HG02759 (cell line): Measurements from ENCODE around the gene RGS19.
"Not testable (repeated sequence)": the region's sequence is repeated elsewhere in the genome, so short reads cannot be mapped to it uniquely, and the experiment has no call there.

ENCODE experiments used
- ATAC-seq: cut with Tn5 transposase; IDR thresholded peaks from one replicate; pipeline ENCODE4 v1.9.1; 2021; ENCODE audit warnings: mild to moderate bottlenecking, moderate library complexity; ENCODE audit not compliant: unreplicated experiment

RGS19 gene

DNA sequence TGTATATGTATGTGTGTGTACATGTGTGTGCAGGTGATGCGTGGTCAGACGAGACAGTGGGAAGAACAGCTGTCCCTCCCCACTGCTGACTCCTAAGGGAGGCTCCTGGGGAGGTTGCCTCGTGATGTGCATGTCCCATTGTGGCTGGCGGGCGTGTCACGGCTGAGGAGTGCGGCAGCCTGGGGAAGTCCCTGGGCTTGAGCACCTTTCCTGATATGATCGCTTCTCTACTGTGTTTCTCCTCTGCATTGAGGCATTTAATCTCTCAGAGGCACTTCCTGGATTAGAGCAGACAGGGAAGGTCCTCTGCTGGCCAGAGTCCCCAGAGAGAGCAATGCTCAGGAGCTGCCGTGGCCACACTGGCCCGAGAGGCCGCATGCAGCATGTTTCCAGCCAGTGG is 16.6 kb upstream of the RGS19 start:
- no peak for ATAC-seq

DNA sequence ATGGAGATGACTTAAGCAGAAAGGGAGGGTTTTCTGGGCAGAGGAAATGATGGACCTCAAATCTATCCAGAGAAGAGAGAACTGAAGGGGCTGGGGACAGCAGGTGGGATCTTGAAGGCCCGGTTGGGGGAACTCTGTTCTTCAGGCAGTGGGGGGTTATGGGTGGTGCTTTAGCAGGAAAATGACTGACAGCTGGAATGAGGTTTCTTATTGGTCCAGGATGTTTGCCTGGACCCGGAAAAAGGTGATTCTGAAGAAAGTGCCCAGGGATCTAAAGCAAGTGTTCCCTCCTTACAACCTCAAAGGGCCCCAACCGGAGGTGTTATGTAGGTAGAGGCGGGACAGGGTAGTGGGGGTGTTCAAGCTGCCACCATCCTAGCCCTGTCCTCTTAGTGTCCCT is 16.1 kb upstream of the RGS19 start:
- no peak for ATAC-seq

DNA sequence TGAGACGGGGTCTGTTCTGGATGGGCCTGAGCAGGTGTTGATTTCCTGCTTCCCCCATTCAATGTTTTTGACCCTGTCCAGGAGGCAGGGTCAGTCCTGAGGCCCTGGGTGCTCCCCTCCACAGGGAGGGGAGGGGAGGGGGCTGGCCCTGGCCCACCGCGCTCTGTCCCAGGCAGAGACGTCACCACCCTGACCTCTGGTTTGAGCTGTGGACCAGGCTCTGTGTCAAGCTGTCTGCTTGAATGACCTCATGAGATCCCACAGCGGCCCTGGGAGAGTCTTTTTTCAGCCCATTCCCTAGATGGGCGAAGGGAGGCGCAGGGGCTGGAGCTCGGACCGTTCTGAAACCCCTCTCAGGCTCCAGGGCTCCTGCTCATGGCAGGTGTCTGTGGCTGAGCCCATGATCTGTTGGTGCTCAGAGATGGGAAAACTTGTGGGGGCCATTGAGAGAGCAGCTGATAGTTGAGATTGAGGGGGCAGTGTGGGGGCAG is 13.7 kb upstream of the RGS19 start:
- no peak for ATAC-seq

DNA sequence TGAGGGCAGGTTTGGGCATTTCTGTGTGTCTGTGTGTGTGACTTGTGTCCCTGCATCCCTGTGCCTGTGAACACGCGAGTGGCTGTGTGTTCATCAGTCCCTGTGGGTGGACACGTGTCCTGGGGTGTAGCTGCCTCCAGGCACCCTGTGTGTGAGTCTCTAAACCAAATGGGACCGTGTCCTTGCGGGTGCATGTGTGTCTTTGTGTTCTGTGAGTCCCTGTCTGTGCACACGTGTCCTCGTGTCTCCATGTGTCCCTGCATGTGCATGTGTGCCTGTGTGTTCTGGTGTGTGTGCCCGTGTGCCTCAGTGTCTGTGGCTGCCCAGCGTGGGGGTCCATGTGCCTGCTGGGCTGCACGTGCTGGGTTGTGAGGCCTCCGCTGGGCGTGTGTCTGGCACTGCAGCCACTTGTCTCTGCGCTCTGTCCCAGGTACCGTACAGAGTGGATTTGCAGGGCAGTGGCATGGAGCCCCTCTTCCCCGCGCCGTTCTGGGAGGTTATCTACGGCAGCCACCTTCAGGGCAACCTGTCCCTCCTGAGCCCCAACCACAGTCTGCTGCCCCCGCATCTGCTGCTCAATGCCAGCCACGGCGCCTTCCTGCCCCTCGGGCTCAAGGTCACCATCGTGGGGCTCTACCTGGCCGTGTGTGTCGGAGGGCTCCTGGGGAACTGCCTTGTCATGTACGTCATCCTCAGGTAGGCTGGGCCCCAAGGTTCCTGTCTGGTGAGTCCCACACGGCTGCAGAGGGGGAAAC is 13.1 kb upstream of the RGS19 start:
- ATAC-seq, result no peak

DNA sequence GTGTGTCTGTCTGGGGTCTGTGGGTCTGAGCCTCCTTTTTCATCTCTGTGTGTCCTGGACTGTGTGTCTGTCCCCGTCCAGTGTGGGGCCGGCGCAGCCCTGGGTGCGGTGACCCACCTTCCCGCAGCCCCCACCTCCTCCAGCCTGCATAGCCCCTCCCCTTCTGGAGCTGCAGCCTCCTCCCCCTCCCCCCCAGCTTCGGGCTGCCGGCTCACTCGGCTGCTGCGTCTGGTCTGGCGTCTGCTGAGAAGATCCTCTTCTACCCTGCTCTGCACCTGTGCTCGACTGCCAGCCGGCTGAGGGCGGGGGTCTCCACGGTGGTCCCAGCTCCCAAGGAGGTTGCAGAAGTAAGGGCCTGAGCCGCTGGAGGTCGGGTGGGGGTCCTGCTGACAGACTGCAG is 12.5 kb upstream of the RGS19 start:
- no peak for ATAC-seq

DNA sequence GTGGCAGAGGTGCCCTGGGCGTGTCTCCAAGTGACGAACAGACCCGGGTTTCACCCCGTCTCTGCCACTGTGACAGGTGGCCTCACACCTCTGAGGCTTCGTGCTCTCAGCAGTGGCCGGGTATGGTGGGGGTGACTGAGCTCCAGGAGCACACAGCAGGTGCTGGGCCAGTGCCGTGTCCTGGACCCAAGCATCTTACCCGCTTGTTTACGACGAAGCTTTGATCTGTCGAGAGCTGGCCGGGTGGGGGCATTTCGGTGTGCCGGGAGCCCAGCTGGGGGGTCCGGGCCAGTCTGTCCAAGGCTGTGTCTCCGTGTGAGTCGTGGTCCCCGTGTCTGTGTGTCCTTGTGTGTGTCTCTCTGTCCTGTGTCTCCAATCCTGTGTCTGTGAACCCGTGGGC is 12.0 kb upstream of the RGS19 start:
- ATAC-seq, result no peak

DNA sequence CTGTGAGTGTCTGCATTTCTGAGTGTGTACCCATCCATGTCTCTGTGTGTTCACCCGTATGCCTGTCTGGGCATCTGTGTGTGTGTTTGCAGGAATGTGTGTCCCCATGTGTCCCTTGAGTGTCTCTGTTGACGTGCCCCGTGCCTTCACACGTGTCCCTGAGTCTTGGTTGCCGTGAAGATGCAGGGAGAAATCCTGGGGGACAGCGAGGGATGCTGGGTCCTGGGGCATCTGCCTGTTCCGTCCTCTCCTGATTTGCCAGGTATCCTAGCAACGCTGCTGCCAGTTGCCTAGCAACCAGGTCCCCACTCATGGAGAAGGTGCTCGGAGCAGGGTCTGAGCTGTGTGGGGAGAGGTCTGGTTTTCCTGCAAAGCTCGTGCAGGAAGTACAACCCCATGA is 10.8 kb upstream of the RGS19 start:
- ATAC-seq, result no peak

DNA sequence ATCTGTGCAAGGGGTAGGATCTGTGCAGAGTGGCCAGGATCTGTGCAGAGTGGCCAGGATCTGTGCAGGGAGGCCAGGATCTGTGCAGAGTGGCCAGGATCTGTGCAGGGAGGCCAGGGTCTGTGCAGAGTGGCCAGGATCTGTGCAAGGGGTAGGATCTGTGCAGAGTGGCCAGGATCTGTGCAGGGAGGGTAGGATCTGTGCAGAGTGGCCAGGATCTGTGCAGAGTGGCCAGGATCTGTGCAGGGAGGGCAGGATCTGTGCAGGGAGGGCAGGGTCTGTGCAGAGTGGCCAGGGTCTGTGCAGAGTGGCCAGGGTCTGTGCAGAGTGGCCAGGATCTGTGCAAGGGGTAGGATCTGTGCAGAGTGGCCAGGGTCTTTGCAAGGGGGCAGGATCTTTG is 9.3 kb upstream of the RGS19 start:
- ATAC-seq, result not testable (repeated sequence)

DNA sequence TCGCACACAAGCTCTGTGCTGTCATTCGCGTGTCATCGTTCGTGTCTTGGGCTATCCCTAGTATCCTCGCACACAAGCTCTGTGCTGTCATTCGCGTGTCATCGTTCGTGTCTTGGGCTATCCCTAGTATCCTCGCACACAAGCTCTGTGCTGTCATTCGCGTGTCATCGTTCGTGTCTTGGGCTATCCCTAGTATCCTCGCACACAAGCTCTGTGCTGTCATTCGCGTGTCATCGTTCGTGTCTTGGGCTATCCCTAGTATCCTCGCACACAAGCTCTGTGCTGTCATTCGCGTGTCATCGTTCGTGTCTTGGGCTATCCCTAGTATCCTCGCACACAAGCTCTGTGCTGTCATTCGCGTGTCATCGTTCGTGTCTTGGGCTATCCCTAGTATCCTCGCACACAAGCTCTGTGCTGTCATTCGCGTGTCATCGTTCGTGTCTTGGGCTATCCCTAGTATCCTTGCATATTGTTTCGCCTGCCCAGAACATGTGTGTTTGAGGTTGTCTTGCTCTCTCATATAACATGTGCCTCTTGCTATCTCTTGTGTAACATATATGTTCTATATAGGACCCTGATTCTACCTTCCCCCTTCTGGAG is 8.0 kb upstream of the RGS19 start:
- ATAC-seq, result not testable (repeated sequence)

DNA sequence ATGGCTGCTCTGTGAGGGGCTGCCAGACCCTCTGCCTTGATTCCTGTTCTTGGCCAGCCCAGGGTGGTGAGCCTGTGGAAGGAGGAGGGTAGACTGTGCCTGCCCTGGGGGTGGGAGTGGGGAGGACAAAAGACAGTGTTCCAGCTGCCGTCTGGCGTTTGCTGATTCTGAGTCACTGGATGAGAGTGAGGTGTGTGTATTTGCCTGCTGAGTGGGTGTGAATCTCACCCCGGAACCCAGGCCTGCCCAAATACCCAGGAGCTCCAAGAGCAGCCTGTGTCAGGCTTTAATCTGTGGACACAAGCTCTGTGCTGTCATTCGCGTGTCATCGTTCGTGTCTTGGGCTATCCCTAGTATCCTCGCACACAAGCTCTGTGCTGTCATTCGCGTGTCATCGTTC is 7.5 kb upstream of the RGS19 start:
- no peak for ATAC-seq

DNA sequence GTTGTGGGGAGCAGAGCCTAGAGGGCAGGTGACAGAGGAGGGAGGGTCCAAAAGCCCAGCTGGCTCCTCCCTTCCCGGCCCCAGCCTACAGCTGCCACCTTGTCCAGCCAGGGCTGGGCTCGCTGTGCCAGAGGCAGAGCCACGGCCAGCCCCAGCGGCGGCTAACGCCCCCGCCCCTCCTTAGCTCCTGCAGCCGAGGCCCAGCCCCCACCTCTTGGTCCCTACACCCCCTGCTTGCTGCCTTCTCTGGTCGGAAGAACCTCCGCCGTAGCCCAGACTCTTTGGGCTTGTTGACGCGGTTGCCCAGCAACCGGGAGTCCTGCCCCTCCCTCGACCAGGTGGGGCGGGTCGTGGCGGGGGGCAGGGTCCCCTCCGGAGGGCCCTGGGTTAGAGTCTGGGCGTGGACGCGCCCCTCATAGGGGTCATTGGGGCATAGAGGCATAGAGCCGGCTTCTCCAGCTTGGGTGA is 5.4 kb upstream of the RGS19 start:
- no peak for ATAC-seq

DNA sequence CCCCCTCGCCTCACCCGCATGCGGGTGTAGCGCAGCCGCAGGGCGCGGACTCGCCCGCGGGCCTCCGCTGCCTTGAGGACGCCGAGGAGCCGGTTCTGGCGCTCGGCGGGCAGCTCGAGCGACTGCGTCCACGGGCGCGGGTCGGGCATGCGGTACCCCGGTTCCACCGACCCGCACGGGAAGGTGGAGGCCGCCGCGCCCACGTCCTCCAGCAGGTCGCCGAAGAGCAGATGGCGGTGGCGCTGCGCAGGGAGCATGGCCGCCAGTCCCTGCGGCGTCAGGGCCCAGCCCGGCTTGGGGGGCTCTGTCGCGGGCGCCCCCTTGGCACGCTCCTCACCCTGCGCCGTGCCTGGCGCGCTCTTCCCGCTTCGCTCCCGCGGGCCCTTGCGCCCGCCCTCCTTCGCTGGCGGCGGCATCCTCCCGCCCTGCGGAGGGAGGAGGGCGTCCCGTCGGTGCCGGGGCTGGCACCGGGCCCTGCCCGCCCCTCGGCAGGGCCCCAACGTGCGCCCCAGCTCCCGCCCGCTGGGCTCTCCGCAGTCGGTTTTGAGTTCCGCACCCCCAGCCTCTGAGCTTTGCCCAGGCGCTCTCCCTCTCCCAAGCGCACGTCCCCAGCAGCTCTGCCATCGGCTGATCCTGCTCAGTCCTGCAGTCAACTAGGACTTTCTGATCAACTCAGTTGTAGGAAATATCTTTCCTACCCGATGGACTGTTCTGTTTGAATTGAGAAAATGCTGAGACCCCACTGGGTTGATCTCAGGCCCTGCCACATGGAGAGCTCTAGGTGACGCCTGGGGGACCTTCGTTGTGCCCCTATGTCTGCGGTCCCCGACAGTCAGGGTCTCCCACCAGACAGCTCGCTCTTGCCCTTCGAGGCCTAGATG is 4.7 kb upstream of the RGS19 start, which contains the start of gene LKAAEAR1:
TSS of gene LKAAEAR1 (minus strand) at position 595 of the 881 bp plus-strand sequence. CDS start at position 416, 179 bp downstream.
- no peak for ATAC-seq

DNA sequence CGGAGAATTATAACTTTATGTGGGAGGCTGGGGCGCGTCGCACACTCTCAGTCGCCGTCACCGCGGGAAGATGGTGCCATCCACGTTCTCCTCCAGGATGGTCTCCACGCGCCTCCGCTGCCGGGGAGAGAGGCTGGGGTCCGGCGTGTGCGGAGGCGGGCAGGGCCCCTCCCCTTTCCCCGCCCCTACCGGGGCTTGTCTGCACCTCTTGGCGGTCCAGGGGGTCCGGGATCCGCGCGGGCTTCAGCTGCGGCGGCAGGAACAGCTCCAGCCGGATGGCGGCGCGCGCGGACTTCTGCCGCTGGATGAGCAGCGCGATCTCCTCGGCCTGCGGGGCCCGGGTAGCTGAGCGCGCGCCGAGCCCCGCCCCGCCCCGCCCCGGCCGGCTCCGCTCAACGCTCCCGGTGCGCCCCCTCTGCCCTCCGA is 4.1 kb upstream of the RGS19 start:
- ATAC-seq, result no peak

DNA sequence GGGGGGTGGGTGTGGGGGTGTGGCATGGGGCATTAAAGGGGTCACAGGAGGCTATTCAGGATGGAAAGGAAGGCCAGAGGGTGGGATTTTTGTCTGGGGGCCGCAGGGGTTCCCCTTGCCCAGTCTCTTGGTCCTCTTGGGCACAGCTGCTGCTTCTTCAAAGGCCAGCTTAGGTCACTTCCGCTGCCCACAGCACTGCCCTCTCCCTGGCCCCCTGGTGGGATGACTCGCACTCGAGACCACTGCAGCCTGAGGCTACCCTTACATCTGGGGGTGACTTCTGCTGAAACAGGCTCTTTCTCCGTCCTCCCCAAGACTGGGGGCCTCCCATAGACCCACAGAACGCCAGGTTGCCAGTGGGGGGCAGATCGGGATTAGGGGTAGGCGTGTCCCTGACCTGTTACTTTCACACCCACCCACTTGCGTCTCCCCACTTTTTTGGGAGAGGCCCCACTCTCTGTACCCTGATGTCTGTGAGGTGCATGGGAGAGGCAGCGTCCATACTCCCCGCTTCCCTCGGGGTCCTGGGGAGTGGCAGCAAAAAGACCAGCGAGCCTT is 3.6 kb upstream of the RGS19 start:
- no peak for ATAC-seq

DNA sequence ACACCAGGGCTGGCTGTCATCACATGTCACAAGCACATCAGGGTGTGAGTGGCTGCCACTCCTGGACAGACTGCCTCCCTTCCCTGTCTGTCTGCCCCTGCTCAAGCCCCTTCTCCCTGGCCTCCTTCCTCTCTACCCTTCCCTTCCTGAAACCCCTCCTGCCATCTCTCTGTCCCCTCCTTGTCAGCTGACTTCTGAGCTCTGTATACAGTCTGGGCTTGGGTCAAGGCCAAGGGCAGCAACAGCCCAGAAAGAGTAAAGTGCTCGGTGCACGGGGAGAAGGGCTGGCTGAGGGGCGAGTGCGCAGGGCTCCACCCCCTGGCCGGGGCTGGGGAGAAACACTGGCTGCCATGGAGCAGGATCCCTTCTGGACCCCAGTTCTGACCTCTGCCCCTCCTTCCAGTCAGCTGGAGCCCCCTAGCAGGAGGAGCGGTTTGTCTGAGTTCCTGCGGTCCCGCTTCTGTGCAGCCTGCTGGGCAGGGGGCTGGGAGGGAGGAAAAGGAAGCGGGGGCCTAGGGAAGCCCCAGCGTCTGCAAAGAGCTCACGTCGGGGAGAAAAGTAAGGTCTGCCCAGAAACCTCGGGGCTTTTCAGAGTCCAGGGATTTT is 2.9 kb upstream of the RGS19 start:
- no peak for ATAC-seq

DNA sequence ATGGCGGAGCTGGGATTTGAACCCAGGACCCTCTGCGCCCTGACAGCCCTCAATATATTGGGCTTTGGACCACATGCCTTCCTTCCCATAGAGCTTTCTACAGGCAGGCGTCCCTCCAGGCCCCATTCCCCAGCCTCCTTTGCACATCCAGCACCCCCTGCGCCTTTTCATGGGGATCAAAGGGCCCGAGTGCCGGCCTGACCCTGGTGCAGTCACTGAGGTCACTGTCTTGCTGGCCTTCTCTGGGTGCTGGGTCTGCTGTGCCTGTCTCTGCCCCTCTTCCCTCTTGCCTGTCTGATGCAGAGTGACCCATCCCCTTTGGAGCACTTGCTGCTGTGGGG is 2.3 kb upstream of the RGS19 start:
- ATAC-seq, result no peak

DNA sequence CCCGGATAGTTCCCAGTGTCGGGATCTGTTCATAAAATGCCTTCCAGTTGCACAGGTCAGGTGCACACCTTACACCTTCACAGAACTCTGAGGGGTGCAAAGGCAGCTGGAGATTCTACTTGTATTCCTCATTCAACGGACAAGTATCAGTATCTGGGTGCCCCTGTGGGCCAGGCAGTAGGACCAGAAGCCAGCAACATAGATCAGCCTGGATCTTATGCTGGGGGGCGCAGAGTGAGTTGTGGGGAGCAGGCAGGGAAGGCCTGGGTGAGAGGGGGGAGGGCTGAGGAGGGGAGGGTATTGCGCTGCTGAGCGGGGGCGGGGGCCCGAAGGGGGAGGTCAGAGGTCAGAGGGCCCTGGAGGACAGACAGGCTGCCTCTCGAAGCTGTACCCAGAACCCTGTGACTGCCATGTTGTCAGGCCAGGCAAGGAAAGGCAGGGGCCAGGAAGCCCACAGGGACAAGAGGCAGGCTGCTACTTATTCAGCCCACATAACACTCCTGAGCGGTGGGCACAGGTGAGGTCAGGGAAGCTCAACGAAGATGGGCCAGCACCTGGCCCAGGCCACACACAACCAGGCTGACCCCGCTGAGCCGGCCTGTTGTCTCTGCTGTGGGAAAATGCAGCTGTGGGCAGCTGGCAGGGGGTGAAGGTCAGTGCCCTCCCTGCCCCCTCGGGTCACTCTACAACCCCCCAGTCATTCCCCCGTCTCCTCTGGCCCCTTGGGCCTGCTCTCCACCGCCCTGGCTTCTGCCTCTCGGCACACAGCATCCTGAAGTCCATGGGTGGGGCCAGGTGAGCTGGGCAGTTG is 1.7 kb upstream of the RGS19 start:
- no peak for ATAC-seq

DNA sequence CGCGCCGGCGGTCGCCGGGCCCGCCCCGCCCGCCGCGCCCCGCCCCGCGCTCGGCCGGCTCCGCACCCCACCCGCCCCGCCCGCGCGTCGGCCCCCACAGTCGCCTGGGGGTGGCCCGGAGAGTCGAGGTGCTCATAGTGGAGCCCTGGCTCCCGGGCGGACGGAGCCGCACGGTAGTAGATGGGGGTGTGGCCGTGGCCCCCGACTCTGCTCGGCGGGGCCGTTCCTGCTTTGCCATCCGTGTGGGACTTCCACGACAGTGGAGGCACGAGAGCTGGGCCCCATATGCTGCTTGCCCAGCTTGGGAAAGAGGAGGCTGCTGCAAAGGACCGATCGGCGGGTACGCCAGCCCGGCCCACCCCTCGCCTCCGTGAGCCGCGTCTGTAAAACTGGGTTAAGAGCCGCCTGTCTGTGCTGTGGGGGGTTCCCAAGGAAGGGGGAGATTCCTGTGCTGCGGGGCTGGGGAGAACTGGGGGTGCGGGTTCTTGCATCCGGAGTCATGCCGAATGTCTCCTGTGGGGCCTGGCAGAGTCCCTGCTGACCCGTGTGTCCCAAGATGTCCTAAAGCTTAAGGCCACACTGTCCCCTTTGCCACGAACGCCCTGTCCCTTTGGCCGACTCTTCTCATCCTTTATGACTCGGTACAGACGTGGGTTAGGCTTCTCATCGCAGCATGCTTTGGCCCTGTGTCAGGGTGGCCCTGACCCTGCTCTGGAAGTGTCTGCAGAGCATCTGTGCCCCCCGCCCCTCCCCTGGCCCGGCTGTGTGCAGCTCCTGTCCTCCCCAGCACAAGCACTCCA is 895 bp upstream of the RGS19 start, which contains the start of gene OPRL1:
TSS of gene OPRL1 (plus strand) at position 70 of the 800 bp plus-strand sequence. CDS start 12,639 bp downstream, outside the sequence.
- ATAC-seq, result no peak

DNA sequence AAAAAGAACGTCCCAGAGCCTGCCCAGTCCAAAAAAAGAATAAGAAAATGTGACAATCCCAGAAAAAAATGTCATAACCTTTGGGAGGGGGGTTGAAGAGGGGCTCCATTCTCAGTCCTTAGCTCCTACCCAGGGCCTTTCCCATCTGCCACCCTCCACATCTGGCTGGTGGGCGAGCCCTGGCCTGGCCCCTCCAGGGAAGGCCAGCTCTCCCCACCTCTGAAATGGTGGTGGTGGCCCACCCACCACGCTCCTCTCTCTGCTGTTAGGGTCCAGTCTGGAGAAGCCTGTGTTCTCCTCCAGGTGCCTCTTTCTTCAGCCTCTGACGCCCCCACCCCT is 415 bp downstream of the RGS19 start:
- no peak for ATAC-seq
